ENCODE data around the gene C2orf69.
A peak's percentile ranks its signal among the peaks of the same experiment; 100 is the strongest.

C2orf69 gene

GRCh38 chr2:199928226-199928625 is 17.1 kb downstream of the C2orf69 start:
- no peak overlapping the region for H3K4me3 ChIP-seq (ENCODE audit: low read depth, low read length)
- TF ChIP-seq CTCF (IDR thresholded peaks at IDR 0.05; ENCODE audit: low read depth, low read length): no peak
- in situ Hi-C loops (cut with HindIII; ENCODE audit: low sequenced_read_pairs): no loop called here
- DNase-seq (ENCODE audit: low read depth, low spot score): no peak

GRCh38 chr2:199928626-199929025 is 17.5 kb downstream of the C2orf69 start:
- no peak overlapping the region for H3K4me3 ChIP-seq (ENCODE audit: low read depth, low read length)
- in situ Hi-C loops (cut with HindIII; ENCODE audit: low sequenced_read_pairs): no loop called here
- no peak for TF ChIP-seq CTCF (IDR thresholded peaks at IDR 0.05; ENCODE audit: low read depth, low read length)
- no peak for DNase-seq (ENCODE audit: low read depth, low spot score)

- in situ Hi-C loops (cut with HindIII; ENCODE audit: low sequenced_read_pairs): no loop called here
- H3K4me3 ChIP-seq (ENCODE audit: low read depth, low read length): no peak overlapping the region
- no peak for TF ChIP-seq CTCF (IDR thresholded peaks at IDR 0.05; ENCODE audit: low read depth, low read length)
- DNase-seq (ENCODE audit: low read depth, low spot score): no peak
Observed at GRCh38 chr2:199929262-199929661, 18.2 kb downstream of the C2orf69 start.

GRCh38 chr2:199932312-199932855 is 21.3 kb downstream of the C2orf69 start:
- no peak for TF ChIP-seq CTCF (IDR thresholded peaks at IDR 0.05; ENCODE audit: low read depth, low read length)
- in situ Hi-C loops (cut with HindIII; ENCODE audit: low sequenced_read_pairs): no loop called here
- H3K4me3 ChIP-seq (ENCODE audit: low read depth, low read length): no peak overlapping the region
- DNase-seq (ENCODE audit: low read depth, low spot score): peak; percentile 55

GRCh38 chr2:199933466-199933865 is 22.4 kb downstream of the C2orf69 start:
- in situ Hi-C loops (cut with HindIII; ENCODE audit: low sequenced_read_pairs): no loop called here
- H3K4me3 ChIP-seq (ENCODE audit: low read depth, low read length): no peak overlapping the region
- no peak for DNase-seq (ENCODE audit: low read depth, low spot score)
- no peak for TF ChIP-seq CTCF (IDR thresholded peaks at IDR 0.05; ENCODE audit: low read depth, low read length)

- in situ Hi-C loops (cut with HindIII; ENCODE audit: low sequenced_read_pairs): no loop called here
- H3K4me3 ChIP-seq (ENCODE audit: low read depth, low read length): no peak overlapping the region
- no peak for TF ChIP-seq CTCF (IDR thresholded peaks at IDR 0.05; ENCODE audit: low read depth, low read length)
- no peak for DNase-seq (ENCODE audit: low read depth, low spot score)
Observed at GRCh38 chr2:199936554-199936953, 25.5 kb downstream of the C2orf69 start.

- in situ Hi-C loops (cut with HindIII; ENCODE audit: low sequenced_read_pairs): no loop called here
- peak; percentile 40 for DNase-seq (ENCODE audit: low read depth, low spot score)
Observed at GRCh38 chr2:199940373-199940772, 29.3 kb downstream of the C2orf69 start.

More at GRCh38 chr2:199940373-199940772, 29.3 kb downstream of the C2orf69 start:
- TF ChIP-seq CTCF (IDR thresholded peaks at IDR 0.05; ENCODE audit: low read depth, low read length): peak; percentile 25
- no peak overlapping the region for H3K4me3 ChIP-seq (ENCODE audit: low read depth, low read length)

Measured in astrocyte of the spinal cord (primary cell).